AG09309 (cell line): ENCODE data around the gene PRX.

Experiments used
- DNase-seq: peaks from one replicate; pipeline ENCODE4 v3.0.0-alpha.2; 2010; ENCODE audit warnings: low read depth
- H3K4me3 ChIP-seq: 2 replicates; pipeline ENCODE4 v1.5.1; 2011; ENCODE audit warnings: mild to moderate bottlenecking, low read depth, low read length, moderate library complexity; ENCODE audit not compliant: control insufficient read depth
- CTCF ChIP-seq: IDR thresholded peaks from 2 replicates; pipeline ENCODE4 v1.5.1; 2011; ENCODE audit warnings: mild to moderate bottlenecking, low read depth, low read length, inconsistent platforms; ENCODE audit not compliant: insufficient read depth, control insufficient read depth; ENCODE audit errors: missing control alignments

The PRX gene

GRCh38 chr19:40369797-40370196, 43.4 kb downstream of the PRX start:
- DNase-seq: no peak
- no peak for TF ChIP-seq CTCF
- no peak overlapping the region for H3K4me3 ChIP-seq

- DNase-seq: no peak
- no peak overlapping the region for H3K4me3 ChIP-seq
- no peak for TF ChIP-seq CTCF
These were observed 45.4 kb downstream of the PRX start for GRCh38 chr19:40367577-40368434.

- no peak for DNase-seq
- no peak for TF ChIP-seq CTCF
- H3K4me3 ChIP-seq: no peak overlapping the region
These were observed 46.2 kb downstream of the PRX start for GRCh38 chr19:40366697-40367561.

GRCh38 chr19:40365613-40366401, 47.4 kb downstream of the PRX start:
- TF ChIP-seq CTCF: no peak
- H3K4me3 ChIP-seq: no peak overlapping the region
- DNase-seq: no peak

- H3K4me3 ChIP-seq: no peak overlapping the region
- no peak for DNase-seq
- TF ChIP-seq CTCF: no peak
These were observed 48.2 kb downstream of the PRX start for GRCh38 chr19:40365010-40365409.

GRCh38 chr19:40363069-40363468, 50.1 kb downstream of the PRX start:
- DNase-seq: no peak
- no peak overlapping the region for H3K4me3 ChIP-seq
- no peak for TF ChIP-seq CTCF
